Naive B cell (primary cell): ENCODE data around the gene FXYD4. TPM values are rescaled to one million over a fixed set of nuclear protein-coding genes. Genes with fewer than 3 reads are reported as not detected.
A peak's percentile ranks its signal among the peaks of the same experiment; 100 is the strongest.
"Not testable (repeated sequence)": the region's sequence is repeated elsewhere in the genome, so short reads cannot be mapped to it uniquely, and the experiment has no call there.

Experiments used
- ATAC-seq, 2 donors: fragments of 150-1000 bp; cut with Tn5 transposase; 2 replicates each; pipeline ENCODE4 v1.10.0; 2021; ENCODE audit warnings: low read depth in 2 of 2, mild to moderate bottlenecking in 2 of 2, moderate library complexity in 2 of 2
- DNase-seq: peaks from one replicate; pipeline ENCODE4 v3.0.0; 2022
- H3K27ac Mint-ChIP-seq, 6 donors: one replicate each; pipeline ENCODE4 v1.8.0; 2020 to 2022; ENCODE audit warnings: mild to moderate bottlenecking in 6 of 6, mixed read lengths in 6 of 6, moderate library complexity in 5 of 6, inconsistent platforms in 2 of 6
- H3K27me3 Mint-ChIP-seq, 3 donors: one replicate each; pipeline ENCODE4 v1.8.0; 2021 to 2022; ENCODE audit warnings: mixed read lengths in 3 of 3, mild to moderate bottlenecking in 1 of 3
- H3K36me3 Mint-ChIP-seq, 2 donors: one replicate each; pipeline ENCODE4 v1.8.0; 2020 to 2022; ENCODE audit warnings: mixed read lengths in 2 of 2, inconsistent platforms in 1 of 2, mild to moderate bottlenecking in 1 of 2
- H3K4me1 Mint-ChIP-seq, 3 donors: one replicate each; pipeline ENCODE4 v1.8.0; 2020 to 2022; ENCODE audit warnings: mixed read lengths in 3 of 3, inconsistent platforms in 1 of 3, mild to moderate bottlenecking in 1 of 3, moderate library complexity in 1 of 3
- H3K4me3 Mint-ChIP-seq, 8 donors: one replicate each; pipeline ENCODE4 v1.8.0; 2020 to 2022; ENCODE audit warnings: mild to moderate bottlenecking in 8 of 8, mixed read lengths in 8 of 8, moderate library complexity in 8 of 8, inconsistent platforms in 2 of 8
- H3K9me3 Mint-ChIP-seq, 7 donors: one replicate each; pipeline ENCODE4 v1.8.0; 2020 to 2022; ENCODE audit warnings: mixed read lengths in 7 of 7, mild to moderate bottlenecking in 5 of 7, inconsistent platforms in 2 of 7, moderate library complexity in 1 of 7
- polyA plus RNA-seq, 6 donors: library from polyadenylated mRNA; unstranded; fragments of 300-500 nt; fragmentation: Illumina TruSeq; gene quantifications; one replicate each; pipeline ENCODE4 v1.2.3, GENCODE V29; 2021; ENCODE audit warnings: low read depth in 6 of 6

Gene FXYD4
- polyA plus RNA-seq, 6 donors from 2014 or later: not detected

DNA sequence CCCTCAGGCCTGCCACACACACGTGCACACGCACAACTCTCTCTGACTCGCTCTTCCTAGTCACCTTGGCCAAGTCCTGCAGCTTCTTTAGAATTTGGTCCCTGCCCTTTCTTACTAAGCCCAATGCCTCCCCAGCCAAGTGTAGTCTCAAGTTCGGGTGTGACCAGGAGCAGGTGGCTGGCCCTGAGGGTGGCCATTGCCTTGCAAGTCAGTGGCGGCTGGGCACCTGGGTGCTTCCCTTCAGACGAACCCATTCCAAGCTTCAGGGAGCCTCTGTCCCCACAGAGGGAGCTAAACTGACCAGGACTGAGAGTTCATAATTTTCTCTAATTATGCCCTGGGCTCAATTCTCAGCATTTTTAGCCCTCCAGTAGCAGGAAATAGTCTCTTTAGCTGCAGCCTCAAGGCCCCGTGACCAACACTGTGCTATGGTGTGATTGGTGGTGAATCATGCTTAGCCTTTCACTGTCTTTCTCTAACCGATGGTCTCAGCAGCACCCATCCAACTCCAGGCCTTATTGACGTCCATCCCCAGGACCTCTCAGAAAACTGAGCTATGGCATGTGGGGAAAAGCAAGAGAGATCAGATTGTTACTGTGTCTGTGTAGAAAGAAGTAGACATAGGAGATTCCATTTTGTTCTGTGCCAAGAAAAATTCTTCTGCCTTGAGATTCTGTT, 34.7 kb upstream of the FXYD4 start:
- ATAC-seq (no peak), DNase-seq (no peak)
- H3K27ac Mint-ChIP-seq: peak overlapping the region in 1 of 6 donors; percentile 32
- H3K36me3 Mint-ChIP-seq: peaks cover 0 to 12% of the 10 kb centered on the region in 2 donors
- no peak overlapping the region for H3K4me3 Mint-ChIP-seq
- peaks cover 12 to 64% (median 47%) of the 10 kb centered on the region in 3 donors for H3K27me3 Mint-ChIP-seq
- peaks cover 0 to 4% (median 2%) of the 10 kb centered on the region in 3 donors for H3K4me1 Mint-ChIP-seq
- peaks cover 0 to 6% (median 0%) of the 10 kb centered on the region in 7 donors for H3K9me3 Mint-ChIP-seq

DNA sequence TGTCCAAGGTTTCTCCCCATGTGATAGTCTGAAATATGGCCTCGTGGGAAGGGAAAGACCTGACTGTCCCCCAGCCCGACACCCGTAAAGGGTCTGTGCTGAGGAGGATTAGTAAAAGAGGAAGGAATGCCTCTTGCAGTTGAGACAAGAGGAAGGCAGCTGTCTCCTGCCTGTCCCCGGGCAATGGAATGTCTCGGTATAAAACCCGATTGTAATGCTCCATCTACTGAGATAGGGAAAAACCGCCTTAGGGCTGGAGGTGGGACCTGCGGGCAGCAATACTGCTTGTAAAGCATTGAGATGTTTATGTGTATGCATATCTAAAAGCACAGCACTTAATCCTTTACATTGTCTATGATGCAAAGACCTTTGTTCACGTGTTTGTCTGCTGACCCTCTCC, 33.9 kb upstream of the FXYD4 start:
- peaks cover 0 to 12% of the 10 kb centered on the region in 2 donors for H3K36me3 Mint-ChIP-seq
- not testable (repeated sequence) for H3K9me3 Mint-ChIP-seq, H3K4me1 Mint-ChIP-seq, ATAC-seq, H3K27ac Mint-ChIP-seq, DNase-seq, H3K4me3 Mint-ChIP-seq
- peaks cover 8 to 60% (median 47%) of the 10 kb centered on the region in 3 donors for H3K27me3 Mint-ChIP-seq

DNA sequence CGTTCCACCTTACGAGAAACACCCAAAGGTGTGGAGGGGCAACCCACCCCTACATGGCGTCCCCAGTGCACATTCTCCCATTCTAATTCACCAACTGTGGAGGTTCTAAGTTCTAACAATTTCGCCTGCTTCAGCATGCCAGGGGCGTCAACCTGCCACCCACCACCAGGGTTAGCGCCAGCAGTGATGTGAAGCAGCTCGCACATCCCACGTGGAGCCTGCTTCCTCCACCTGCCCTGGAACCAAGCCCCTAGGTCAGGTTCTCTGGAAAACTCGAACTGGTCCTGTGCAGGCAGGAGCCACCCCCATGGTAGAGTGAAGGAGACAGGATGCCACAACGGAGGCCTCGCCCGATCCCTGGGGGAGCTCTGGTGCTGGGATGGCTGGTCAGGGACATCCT, 33.3 kb upstream of the FXYD4 start:
- Mint-ChIP-seq H3K36me3 (peaks cover 0 to 12% of the 10 kb centered on the region in 2 donors), H3K4me3 (no peak overlapping the region), H3K27me3 (peaks cover 8 to 55% (median 47%) of the 10 kb centered on the region in 3 donors), H3K27ac (no peak overlapping the region), H3K4me1 (no peaks in the 10 kb centered on the region), H3K9me3 (peaks cover 0 to 6% (median 0%) of the 10 kb centered on the region in 7 donors)
- DNase-seq: no peak
- no peak for ATAC-seq

DNA sequence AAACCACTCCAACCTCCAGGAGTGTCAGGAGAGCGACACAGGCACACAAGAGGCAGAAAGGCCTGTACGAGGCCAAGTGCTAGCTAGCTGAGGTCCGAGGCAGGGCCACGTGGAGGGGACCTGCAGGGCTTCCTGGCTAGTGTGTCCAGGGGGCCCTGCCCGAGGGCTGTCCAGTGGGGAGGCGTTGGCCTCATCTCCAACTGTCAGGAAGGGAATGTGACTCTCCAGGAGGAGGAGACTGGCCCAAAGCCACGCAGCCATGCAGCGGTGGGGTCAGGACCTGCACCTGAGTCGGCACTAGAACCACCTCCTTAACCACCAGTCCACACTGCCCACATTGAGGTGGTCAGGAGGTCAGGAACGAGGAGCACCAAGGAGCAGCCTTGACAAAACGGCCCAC, 32.3 kb upstream of the FXYD4 start:
- Mint-ChIP-seq H3K36me3 (peaks cover 0 to 12% of the 10 kb centered on the region in 2 donors), H3K4me3 (peak overlapping the region in 1 of 8 donors; percentile 75), H3K27me3 (peaks cover 4 to 46% (median 43%) of the 10 kb centered on the region in 3 donors), H3K27ac (no peak overlapping the region), H3K9me3 (peaks cover 0 to 3% (median 0%) of the 10 kb centered on the region in 7 donors), H3K4me1 (no peaks in the 10 kb centered on the region)
- no peak for DNase-seq
- ATAC-seq: no peak

DNA sequence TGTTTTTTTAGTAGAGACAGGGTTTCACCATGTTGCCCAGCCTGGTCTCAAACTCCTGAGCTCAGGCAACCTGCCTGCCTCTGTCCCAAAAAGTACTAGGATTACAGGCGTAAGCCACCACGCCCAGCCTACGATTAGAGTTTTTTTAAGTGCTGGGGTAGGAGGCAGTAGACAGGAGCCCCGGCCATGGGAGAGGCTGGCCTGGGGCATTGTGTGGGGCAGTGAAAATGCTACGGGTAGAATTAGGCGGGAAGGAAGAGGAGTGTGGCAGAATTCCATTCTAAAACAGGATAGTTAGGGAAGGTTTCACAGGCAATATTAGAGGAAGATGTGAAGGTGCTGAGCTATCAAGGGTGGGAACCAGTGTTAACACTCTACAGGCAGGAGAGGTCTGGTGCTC, 31.3 kb upstream of the FXYD4 start:
- no peak for DNase-seq
- peaks cover 0 to 12% of the 10 kb centered on the region in 2 donors for H3K36me3 Mint-ChIP-seq
- peaks cover 4 to 46% (median 43%) of the 10 kb centered on the region in 3 donors for H3K27me3 Mint-ChIP-seq
- peaks cover 0 to 3% (median 0%) of the 10 kb centered on the region in 7 donors for H3K9me3 Mint-ChIP-seq
- no peak for ATAC-seq
- no peaks in the 10 kb centered on the region for H3K4me1 Mint-ChIP-seq
- H3K4me3 Mint-ChIP-seq: no peak overlapping the region
- peak overlapping the region in 1 of 6 donors; percentile 43 for H3K27ac Mint-ChIP-seq

DNA sequence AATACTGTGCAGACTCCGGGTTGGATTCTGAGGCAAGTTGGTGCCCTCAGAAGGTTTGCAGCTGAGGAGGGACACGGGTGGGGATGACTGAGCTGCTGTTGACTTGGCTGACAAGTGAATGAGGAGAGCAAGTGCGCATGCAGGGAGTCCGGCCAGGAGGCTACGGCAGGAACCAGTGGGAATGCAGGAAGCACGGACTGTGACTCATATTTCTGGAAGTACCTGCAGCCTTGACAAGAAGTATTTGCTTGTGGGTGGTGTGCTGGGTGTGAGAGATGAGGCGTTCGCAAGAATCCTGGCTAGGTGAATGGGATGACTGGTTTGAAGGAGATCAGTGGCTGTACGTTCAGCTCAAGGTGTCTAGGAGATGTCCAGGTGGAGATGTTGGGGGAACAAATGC, 30.8 kb upstream of the FXYD4 start:
- Mint-ChIP-seq H3K36me3 (peaks cover 0 to 12% of the 10 kb centered on the region in 2 donors), H3K4me3 (no peak overlapping the region), H3K4me1 (no peaks in the 10 kb centered on the region), H3K27me3 (peaks cover 4 to 46% (median 43%) of the 10 kb centered on the region in 3 donors), H3K9me3 (peaks cover 0 to 3% (median 0%) of the 10 kb centered on the region in 7 donors), H3K27ac (peak overlapping the region in 2 of 6 donors; percentile 9 to 33)
- no peak for ATAC-seq
- no peak for DNase-seq

DNA sequence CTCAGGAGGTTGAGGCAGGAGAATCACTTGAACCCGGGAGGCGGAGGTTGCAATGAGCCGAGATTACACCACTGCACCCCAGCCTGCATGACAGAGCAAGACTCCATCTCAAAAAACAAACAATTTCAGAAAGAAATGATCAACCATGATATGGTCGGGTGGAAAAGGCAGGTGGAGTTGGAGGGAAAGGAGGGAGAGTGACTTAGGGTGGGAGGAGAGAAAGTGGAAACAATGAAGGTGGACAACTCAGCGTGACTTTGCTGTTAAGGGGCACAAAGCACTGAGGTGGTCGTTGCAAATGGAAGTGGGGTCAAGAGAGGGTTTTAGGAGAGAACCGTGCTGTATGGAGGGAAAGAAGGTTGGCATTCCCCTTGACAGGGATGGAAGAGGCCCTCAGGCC, 30.0 kb upstream of the FXYD4 start:
- no peak overlapping the region for H3K4me3 Mint-ChIP-seq
- no peak for DNase-seq
- no peaks in the 10 kb centered on the region for H3K4me1 Mint-ChIP-seq
- peaks cover 4 to 43% (median 42%) of the 10 kb centered on the region in 3 donors for H3K27me3 Mint-ChIP-seq
- H3K27ac Mint-ChIP-seq: peak overlapping the region in 2 of 6 donors; percentile 24 to 78
- ATAC-seq: no peak
- H3K36me3 Mint-ChIP-seq: peaks cover 0 to 12% of the 10 kb centered on the region in 2 donors
- peaks cover 0 to 3% (median 0%) of the 10 kb centered on the region in 7 donors for H3K9me3 Mint-ChIP-seq

DNA sequence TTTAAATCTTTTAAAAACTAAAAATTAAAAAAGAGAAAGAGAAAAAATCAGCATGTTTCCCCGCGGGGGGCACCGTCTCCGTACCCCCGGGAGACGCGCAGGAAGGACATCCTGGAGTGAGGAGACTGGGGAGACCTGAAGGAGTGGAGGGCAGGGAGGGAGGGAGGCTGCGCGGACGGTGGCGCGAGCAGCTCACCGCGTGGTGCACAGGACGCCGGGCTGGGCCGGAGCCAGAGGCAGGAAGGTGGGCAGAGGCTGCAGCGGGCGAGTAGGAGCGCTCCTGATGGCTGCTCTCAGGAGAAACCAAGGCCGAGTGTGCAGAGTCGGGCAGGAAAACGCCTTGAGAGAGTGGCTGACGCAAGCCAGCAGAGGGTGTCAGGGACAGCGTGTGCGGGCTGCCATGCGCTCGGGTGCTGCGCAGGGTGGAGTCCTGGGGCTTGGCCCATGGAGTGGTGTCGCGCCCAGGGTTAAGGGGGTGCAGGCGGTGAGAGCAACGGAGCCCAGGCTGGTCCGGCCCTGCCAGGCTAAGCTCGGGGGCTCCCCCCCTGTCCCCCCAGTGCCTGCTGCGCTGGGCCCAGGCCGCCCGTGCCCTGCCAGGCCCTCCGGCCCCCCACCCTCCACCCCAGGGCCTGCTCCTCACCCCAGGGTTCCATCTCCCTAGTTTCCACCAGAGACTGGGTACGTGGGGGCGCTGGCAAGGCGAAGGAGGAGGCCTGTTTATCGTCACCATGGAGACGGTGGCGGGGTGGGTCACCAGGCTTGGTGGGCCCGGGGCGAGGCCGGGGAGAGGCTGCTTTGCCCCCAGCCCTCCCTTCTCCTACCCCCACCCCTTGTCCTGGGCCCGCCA, 28.9 kb upstream of the FXYD4 start:
- H3K9me3 Mint-ChIP-seq: peaks cover 0 to 3% (median 0%) of the 10 kb centered on the region in 7 donors
- ATAC-seq (no peak), DNase-seq (no peak)
- peaks cover 0 to 12% of the 10 kb centered on the region in 2 donors for H3K36me3 Mint-ChIP-seq
- no peaks in the 10 kb centered on the region for H3K4me1 Mint-ChIP-seq
- H3K27ac Mint-ChIP-seq: no peak overlapping the region
- H3K27me3 Mint-ChIP-seq: peaks cover 4 to 36% (median 35%) of the 10 kb centered on the region in 3 donors
- H3K4me3 Mint-ChIP-seq: no peak overlapping the region

DNA sequence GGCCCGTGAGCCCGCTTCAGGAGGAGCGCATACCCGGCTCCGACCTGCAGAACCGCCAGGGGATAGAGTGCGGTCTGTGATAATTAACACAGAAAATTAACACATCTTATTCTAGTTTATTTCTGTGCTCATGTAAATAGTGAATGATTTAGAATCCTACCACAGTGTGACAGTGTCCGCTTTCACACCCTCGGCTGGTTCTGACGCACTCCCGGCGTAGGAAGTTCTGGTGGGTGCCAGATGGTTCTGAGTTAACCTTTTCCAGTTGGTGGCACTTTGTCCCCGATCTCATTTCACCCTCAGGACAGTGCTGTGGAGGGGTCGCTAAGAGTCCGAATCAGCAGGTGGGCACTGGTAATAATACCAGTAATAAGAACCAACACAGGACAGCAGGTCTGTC, 28.3 kb upstream of the FXYD4 start:
- Mint-ChIP-seq H3K36me3 (peaks cover 0 to 12% of the 10 kb centered on the region in 2 donors), H3K4me1 (peaks cover 0 to under 1% (median 0%) of the 10 kb centered on the region in 3 donors), H3K9me3 (peaks cover 0 to 3% (median 0%) of the 10 kb centered on the region in 7 donors), H3K4me3 (no peak overlapping the region), H3K27me3 (peaks cover 4 to 36% (median 34%) of the 10 kb centered on the region in 3 donors), H3K27ac (no peak overlapping the region)
- DNase-seq (no peak), ATAC-seq (no peak)

DNA sequence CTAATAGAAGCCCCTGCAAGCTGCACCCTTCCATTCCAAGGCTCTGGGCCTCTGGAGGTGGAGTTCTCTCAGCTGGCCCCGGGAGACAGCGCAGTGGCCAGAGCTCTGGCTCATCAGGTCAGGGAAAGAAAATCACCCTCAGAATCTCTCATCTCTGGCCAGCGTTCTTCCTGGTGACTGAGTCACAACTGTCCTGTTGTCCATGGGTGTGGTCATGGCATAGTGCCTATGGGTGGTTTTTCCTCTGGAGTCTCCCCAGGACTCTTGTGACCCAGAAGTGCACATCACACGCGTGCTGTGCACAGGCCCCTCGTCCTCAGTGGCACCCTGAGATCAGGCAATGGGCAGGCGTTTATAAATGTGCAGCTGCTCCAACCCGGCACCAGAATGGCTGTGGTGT, 27.4 kb upstream of the FXYD4 start:
- Mint-ChIP-seq H3K9me3 (peaks cover 0 to 3% (median 0%) of the 10 kb centered on the region in 7 donors), H3K27ac (no peak overlapping the region), H3K36me3 (peaks cover 0 to 12% of the 10 kb centered on the region in 2 donors), H3K4me3 (peak overlapping the region in 1 of 8 donors; percentile 31), H3K4me1 (peaks cover 6 to 8% (median 7%) of the 10 kb centered on the region in 3 donors), H3K27me3 (peaks cover 4 to 34% (median 29%) of the 10 kb centered on the region in 3 donors)
- ATAC-seq (no peak), DNase-seq (no peak)

DNA sequence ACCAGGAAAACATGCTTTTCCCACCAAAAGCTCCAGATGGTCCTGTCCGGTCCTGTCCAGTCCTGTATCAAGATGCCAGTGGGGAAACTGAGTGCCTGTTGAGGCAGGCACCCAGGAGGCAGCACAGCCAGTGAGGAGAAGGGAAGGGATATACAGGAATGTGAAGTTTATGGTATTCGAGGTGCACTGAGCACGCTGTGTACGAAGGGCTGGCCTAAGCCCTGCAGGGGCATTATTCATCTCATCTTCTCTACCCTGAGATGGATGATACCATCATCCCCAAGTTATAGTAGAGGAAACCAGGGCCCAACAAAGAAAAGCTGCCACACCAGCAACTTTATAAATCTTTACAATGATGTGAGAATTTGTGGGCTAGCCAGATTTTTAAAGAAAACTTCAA, 23.4 kb upstream of the FXYD4 start:
- no peaks in the 10 kb centered on the region for H3K36me3 Mint-ChIP-seq
- H3K27me3 Mint-ChIP-seq: peaks cover 0 to 24% (median 14%) of the 10 kb centered on the region in 3 donors
- no peak for ATAC-seq
- H3K27ac Mint-ChIP-seq: peak overlapping the region in 1 of 6 donors; percentile 33
- peaks cover 8 to 14% (median 12%) of the 10 kb centered on the region in 3 donors for H3K4me1 Mint-ChIP-seq
- H3K9me3 Mint-ChIP-seq: no peaks in the 10 kb centered on the region
- H3K4me3 Mint-ChIP-seq: no peak overlapping the region
- DNase-seq: no peak

DNA sequence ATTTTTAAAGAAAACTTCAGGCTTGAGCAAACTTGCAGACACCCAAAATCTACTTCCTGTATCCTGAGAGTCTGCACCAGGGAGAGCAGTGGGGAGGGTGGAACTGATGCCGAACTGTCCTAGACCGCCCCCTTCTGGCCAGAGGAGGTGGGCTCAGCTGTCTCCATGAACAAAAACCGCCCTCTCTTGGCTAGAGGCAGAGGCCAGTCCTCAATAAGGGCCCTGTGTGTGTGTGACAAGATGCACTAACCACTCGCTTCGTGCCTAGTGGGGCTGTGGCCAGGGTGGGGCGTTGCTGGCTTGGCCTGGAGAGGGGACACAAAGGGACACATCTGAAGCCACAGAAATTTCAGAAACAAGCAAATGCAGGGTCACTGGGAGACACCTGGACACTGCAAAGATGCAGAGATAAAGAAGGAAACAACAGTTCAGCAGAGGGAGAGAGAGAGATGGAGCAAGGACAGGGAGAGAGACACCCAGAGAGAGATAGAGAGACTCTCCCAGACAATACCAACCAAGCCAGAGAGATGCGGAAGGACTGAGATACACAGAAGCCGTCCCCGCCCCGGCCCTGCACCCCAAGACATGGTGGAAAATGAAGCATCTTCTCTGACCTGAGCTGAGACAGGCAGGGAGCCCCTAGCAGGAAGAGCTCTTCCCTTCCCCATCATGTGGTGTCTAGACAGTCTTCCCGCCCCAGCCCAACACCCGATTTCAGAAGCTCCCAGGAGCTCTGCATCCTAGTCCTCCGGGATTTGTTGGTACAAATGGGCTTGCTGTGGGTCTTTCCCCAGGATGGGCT, 22.7 kb upstream of the FXYD4 start:
- peak overlapping the region in 3 of 6 donors; percentile 78 to 89 (median 86) for H3K27ac Mint-ChIP-seq
- peaks cover 8 to 14% (median 12%) of the 10 kb centered on the region in 3 donors for H3K4me1 Mint-ChIP-seq
- H3K4me3 Mint-ChIP-seq: no peak overlapping the region
- DNase-seq: peak; percentile 72
- H3K36me3 Mint-ChIP-seq: no peaks in the 10 kb centered on the region
- H3K27me3 Mint-ChIP-seq: peaks cover 0 to 24% (median 14%) of the 10 kb centered on the region in 3 donors
- ATAC-seq: peak; percentile 99
- no peaks in the 10 kb centered on the region for H3K9me3 Mint-ChIP-seq

DNA sequence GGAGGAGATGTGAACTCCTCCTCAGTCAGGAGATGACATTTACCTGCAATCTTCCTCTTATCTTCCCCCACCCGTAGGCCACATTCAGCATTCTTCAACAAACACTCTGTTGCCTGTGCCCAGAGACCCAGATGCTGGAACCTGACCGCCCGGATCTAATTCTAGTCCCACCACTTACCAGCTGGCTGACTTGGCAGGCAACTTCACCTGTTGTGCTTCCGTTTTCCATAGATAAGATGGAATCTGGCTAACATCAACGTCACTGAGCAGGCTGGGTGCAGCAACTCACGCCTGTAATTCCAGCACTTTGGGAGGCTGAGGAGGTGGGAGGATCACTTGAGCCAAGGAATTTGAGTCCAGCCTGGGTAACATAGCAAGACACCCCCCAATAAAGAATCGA, 21.3 kb upstream of the FXYD4 start:
- Mint-ChIP-seq H3K4me3 (peak overlapping the region in 2 of 8 donors; percentile 35 to 42), H3K4me1 (peaks cover 8 to 14% (median 12%) of the 10 kb centered on the region in 3 donors)

More for the DNA sequence above, 21.3 kb upstream of the FXYD4 start:
- Mint-ChIP-seq H3K36me3 (no peaks in the 10 kb centered on the region), H3K9me3 (no peaks in the 10 kb centered on the region), H3K27ac (no peak overlapping the region), H3K27me3 (peaks cover 4 to 24% (median 14%) of the 10 kb centered on the region in 3 donors)
- ATAC-seq: no peak
- no peak for DNase-seq
